Measurements from ENCODE around the gene SLC1A7. TPM values are rescaled to one million over a fixed set of nuclear protein-coding genes. Genes with fewer than 3 reads are reported as not detected.

Gene SLC1A7
- total and polyA plus RNA-seq, 2 experiments from 2014 or later, result not detected

DNA sequence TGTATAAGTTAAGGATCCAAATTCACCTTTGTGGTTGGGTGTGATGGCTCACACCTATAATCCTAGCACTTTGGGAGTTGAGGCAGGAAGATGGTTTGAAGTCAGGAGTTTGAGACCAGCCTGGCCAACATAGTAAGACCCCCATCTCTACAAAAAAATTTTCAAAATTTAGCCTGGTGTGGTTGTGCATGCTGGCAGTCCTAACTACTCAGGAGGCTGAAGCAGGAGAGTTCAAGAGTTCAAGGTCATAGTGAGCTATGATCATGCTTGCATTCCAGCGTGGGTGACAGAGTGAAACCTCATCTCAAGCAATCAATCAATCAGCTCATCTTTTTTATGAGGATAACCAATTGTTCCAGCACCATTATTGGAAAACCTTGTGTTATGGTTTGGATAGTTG lies 16.5 kb upstream of the SLC1A7 start:
- WGBS (ENCODE audit: low lambda C conversion rate, missing lambda C conversion rate), result 64% methylated on average over 1 of the region's 1 CpG
- Histone ChIP-seq H3K4me3 (no peak overlapping the region), H4K20me1 (ENCODE audit: insufficient read depth, poor library complexity, severe bottlenecking) (no peaks in the 10 kb centered on the region), H3K4me2 (no peak overlapping the region), H3K4me1 (ENCODE audit: insufficient read depth) (no peaks in the 10 kb centered on the region), H2AFZ (no peak overlapping the region), H3K79me2 (no peaks in the 10 kb centered on the region), H3K36me3 (replicated peaks; ENCODE audit: insufficient read depth, low read depth) (no peaks in the 10 kb centered on the region), H3K9me2 (replicated peaks; ENCODE audit: insufficient read depth) (no peaks in the 10 kb centered on the region), H3K27me3 (peaks cover 2% of the 10 kb centered on the region), H3K9me3 (ENCODE audit: low read depth) (no peaks in the 10 kb centered on the region), H3K27ac (no peak overlapping the region)
- TF ChIP-seq EZH2 (IDR thresholded peaks at IDR 0.05; ENCODE audit: borderline replicate concordance), result no peak
- no peak for TF ChIP-seq EZH2phosphoT487 (IDR thresholded peaks at IDR 0.05; ENCODE audit: low read depth, severe bottlenecking, unreplicated experiment)
- TF ChIP-seq, protein P1, sequence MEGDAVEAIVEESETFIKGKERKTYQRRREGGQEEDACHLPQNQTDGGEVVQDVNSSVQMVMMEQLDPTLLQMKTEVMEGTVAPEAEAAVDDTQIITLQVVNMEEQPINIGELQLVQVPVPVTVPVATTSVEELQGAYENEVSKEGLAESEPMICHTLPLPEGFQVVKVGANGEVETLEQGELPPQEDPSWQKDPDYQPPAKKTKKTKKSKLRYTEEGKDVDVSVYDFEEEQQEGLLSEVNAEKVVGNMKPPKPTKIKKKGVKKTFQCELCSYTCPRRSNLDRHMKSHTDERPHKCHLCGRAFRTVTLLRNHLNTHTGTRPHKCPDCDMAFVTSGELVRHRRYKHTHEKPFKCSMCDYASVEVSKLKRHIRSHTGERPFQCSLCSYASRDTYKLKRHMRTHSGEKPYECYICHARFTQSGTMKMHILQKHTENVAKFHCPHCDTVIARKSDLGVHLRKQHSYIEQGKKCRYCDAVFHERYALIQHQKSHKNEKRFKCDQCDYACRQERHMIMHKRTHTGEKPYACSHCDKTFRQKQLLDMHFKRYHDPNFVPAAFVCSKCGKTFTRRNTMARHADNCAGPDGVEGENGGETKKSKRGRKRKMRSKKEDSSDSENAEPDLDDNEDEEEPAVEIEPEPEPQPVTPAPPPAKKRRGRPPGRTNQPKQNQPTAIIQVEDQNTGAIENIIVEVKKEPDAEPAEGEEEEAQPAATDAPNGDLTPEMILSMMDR (IDR thresholded peaks at IDR 0.05; ENCODE audit: poor library complexity), result no peak
- no peak for DNase-seq (ENCODE audit: low spot score)

DNA sequence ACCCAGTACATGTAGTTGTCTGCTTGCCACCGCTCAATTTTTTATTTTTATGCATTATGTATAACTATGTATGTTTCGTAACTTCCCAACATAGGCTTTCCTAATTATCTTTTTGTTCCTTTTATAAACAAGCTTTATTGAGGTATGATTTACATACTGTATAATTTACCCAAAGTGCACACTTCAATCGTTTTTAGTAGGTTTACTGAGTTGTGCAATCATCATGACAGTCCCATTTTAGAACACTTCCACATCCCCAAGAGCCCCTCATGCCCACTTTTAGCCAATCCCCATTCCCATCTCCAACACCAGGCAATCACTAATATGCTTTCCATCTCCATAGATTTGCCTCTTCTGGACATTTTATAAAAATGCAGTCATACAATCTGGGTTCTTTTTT lies 14.3 kb upstream of the SLC1A7 start:
- WGBS (ENCODE audit: low lambda C conversion rate, missing lambda C conversion rate), result 88% methylated on average over 3 of the region's 3 CpGs
- TF ChIP-seq EZH2phosphoT487 (IDR thresholded peaks at IDR 0.05; ENCODE audit: low read depth, severe bottlenecking, unreplicated experiment), result no peak
- TF ChIP-seq EZH2 (IDR thresholded peaks at IDR 0.05; ENCODE audit: borderline replicate concordance), result no peak
- TF ChIP-seq, protein P1 (IDR thresholded peaks at IDR 0.05; ENCODE audit: poor library complexity), result no peak
- H3K79me2 ChIP-seq, result no peaks in the 10 kb centered on the region

DNA sequence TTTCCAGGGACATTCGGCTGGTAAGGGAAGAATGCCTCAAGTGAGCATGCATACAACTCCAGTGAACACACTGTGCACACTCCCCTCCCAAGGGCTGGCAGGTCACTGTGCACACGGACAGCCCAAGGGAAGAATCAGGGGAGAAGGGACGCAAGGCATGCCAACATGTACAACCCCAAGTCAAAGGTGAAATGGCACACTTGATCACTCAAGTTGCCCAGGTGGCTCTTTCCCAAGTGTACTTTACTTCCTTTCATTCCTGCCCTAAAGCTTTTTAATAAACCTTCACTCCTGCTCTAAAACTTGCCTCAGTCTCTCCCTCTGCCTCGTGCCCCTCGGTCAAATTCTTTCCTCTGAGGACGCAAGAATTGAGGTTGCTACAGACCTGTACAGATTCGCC lies 13.5 kb upstream of the SLC1A7 start:
- no peaks in the 10 kb centered on the region for H4K20me1 ChIP-seq (ENCODE audit: insufficient read depth, poor library complexity, severe bottlenecking)
- TF ChIP-seq, protein P1 (IDR thresholded peaks at IDR 0.05; ENCODE audit: poor library complexity), result no peak
- no peak for TF ChIP-seq EZH2 (IDR thresholded peaks at IDR 0.05; ENCODE audit: borderline replicate concordance)
- no peak for TF ChIP-seq EZH2phosphoT487 (IDR thresholded peaks at IDR 0.05; ENCODE audit: low read depth, severe bottlenecking, unreplicated experiment)
- no peaks in the 10 kb centered on the region for H3K79me2 ChIP-seq
- H2AFZ ChIP-seq, result no peak overlapping the region
- H3K4me2 ChIP-seq, result no peak overlapping the region
- H3K9me3 ChIP-seq (ENCODE audit: low read depth), result no peaks in the 10 kb centered on the region
- no peak overlapping the region for H3K27ac ChIP-seq
- no peaks in the 10 kb centered on the region for H3K9me2 ChIP-seq (replicated peaks; ENCODE audit: insufficient read depth)
- H3K36me3 ChIP-seq (replicated peaks; ENCODE audit: insufficient read depth, low read depth), result no peaks in the 10 kb centered on the region
- no peak for DNase-seq (ENCODE audit: low spot score)
- no peak overlapping the region for H3K4me3 ChIP-seq
- no peaks in the 10 kb centered on the region for H3K4me1 ChIP-seq (ENCODE audit: insufficient read depth)
- 92% methylated on average over 7 of the region's 7 CpGs for WGBS (ENCODE audit: low lambda C conversion rate, missing lambda C conversion rate)
- H3K27me3 ChIP-seq, result no peaks in the 10 kb centered on the region

More for the DNA sequence above, 14.3 kb upstream of the SLC1A7 start:
- no peak overlapping the region for H3K4me2 ChIP-seq
- no peaks in the 10 kb centered on the region for H3K27me3 ChIP-seq
- H3K9me3 ChIP-seq (ENCODE audit: low read depth), result no peaks in the 10 kb centered on the region
- no peak overlapping the region for H3K4me3 ChIP-seq
- H4K20me1 ChIP-seq (ENCODE audit: insufficient read depth, poor library complexity, severe bottlenecking), result no peaks in the 10 kb centered on the region
- no peaks in the 10 kb centered on the region for H3K36me3 ChIP-seq (replicated peaks; ENCODE audit: insufficient read depth, low read depth)
- no peaks in the 10 kb centered on the region for H3K9me2 ChIP-seq (replicated peaks; ENCODE audit: insufficient read depth)
- DNase-seq (ENCODE audit: low spot score), result no peak
- H3K4me1 ChIP-seq (ENCODE audit: insufficient read depth), result no peaks in the 10 kb centered on the region
- H2AFZ ChIP-seq, result no peak overlapping the region
- H3K27ac ChIP-seq, result no peak overlapping the region

DNA sequence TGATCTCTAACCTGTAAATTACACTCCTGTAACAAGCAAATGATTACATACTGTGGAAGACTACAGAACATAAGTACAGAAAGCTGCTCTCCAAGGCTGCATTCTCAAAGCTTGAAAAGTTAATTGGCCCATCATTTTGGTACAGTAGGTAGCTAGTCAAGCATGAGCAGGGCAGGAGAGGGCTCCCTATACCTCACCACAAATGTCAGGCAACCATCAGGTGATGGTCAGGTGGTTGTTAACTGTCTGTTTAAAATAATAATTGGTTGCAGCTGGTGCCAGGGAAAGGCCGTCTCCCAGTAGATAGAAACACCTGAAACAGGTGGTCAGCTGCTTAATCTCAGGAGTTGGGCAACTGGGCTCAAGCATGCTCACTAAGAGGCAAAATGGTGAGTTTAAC lies 13.1 kb upstream of the SLC1A7 start:
- H3K9me3 ChIP-seq (ENCODE audit: low read depth), result no peaks in the 10 kb centered on the region
- H3K79me2 ChIP-seq, result no peaks in the 10 kb centered on the region
- no peak overlapping the region for H3K4me2 ChIP-seq
- no peak overlapping the region for H3K4me3 ChIP-seq
- no peaks in the 10 kb centered on the region for H3K27me3 ChIP-seq
- H3K36me3 ChIP-seq (replicated peaks; ENCODE audit: insufficient read depth, low read depth), result no peaks in the 10 kb centered on the region
- no peak overlapping the region for H3K27ac ChIP-seq
- no peaks in the 10 kb centered on the region for H4K20me1 ChIP-seq (ENCODE audit: insufficient read depth, poor library complexity, severe bottlenecking)
- no peak overlapping the region for H2AFZ ChIP-seq
- H3K4me1 ChIP-seq (ENCODE audit: insufficient read depth), result no peaks in the 10 kb centered on the region
- H3K9me2 ChIP-seq (replicated peaks; ENCODE audit: insufficient read depth), result no peaks in the 10 kb centered on the region
- TF ChIP-seq, protein P1 (IDR thresholded peaks at IDR 0.05; ENCODE audit: poor library complexity), result no peak
- TF ChIP-seq EZH2 (IDR thresholded peaks at IDR 0.05; ENCODE audit: borderline replicate concordance), result no peak
- no peak for TF ChIP-seq EZH2phosphoT487 (IDR thresholded peaks at IDR 0.05; ENCODE audit: low read depth, severe bottlenecking, unreplicated experiment)
- no peak for DNase-seq (ENCODE audit: low spot score)
- 89% methylated on average over 1 of the region's 1 CpG for WGBS (ENCODE audit: low lambda C conversion rate, missing lambda C conversion rate)
